GM10248 (cell line): ENCODE data around the gene TARS1.
A peak's percentile ranks its signal among the peaks of the same experiment; 100 is the strongest.

Source experiments
- CTCF ChIA-PET: fragments of 300-600 bp; sonication (Branson Sonifier 250); formaldehyde crosslinking; extraction: SDS; loops from one replicate; lab custom pipeline; 2021; ENCODE audit warnings: antibody characterized with exemption; lab: Yijun Ruan, JAX
- POLR2A ChIA-PET: fragments of 350-650 bp; sonication (Branson Sonifier 250); formaldehyde crosslinking; extraction: SDS; loops from one replicate; lab custom pipeline; 2020; ENCODE audit warnings: antibody characterized with exemption; lab: Yijun Ruan, JAX
- DNase-seq: peaks from one replicate; pipeline ENCODE4 v3.0.0; 2012; ENCODE audit errors: extremely low spot score
- CTCF ChIP-seq: IDR thresholded peaks from 2 replicates; pipeline ENCODE4 v1.5.1; 2012; ENCODE audit warnings: mild to moderate bottlenecking, low read depth; ENCODE audit errors: extremely low read depth, missing control alignments, control extremely low read depth

The TARS1 gene

GRCh38 chr5:33468775-33469435 lies 28.1 kb downstream of the TARS1 start:
- ChIA-PET CTCF (interaction anchor here (0.7 to 2.9 kb wide), 14 partner anchors 9 to 500 kb away, joined by 3 to 34 read pairs (median 4); partner anchors contain the start of genes RXFP3 and TARS1), POLR2A (no interaction called here)
- DNase-seq = no peak
- TF ChIP-seq CTCF = no peak

- TF ChIP-seq CTCF = peak; percentile 43
- DNase-seq = no peak
- POLR2A ChIA-PET = no interaction called here
- CTCF ChIA-PET = interaction anchor here (0.6 to 2.9 kb wide), 8 partner anchors 14 to 499 kb away, joined by 3 to 34 read pairs (median 4); partner anchors contain the start of gene RXFP3
Measured at GRCh38 chr5:33470544-33470943, 29.8 kb downstream of the TARS1 start.

- POLR2A ChIA-PET = no interaction called here
- TF ChIP-seq CTCF = no peak
- CTCF ChIA-PET = no interaction called here
- DNase-seq = no peak
Measured at GRCh38 chr5:33472805-33473409, 32.1 kb downstream of the TARS1 start.

GRCh38 chr5:33474004-33474403 lies 33.2 kb downstream of the TARS1 start:
- ChIA-PET POLR2A (interaction anchor here (0.6 kb wide), 1 partner anchor 58 kb away, joined by 4 read pairs; no protein-coding TSS in a partner anchor), CTCF (no interaction called here)
- DNase-seq = no peak
- no peak for TF ChIP-seq CTCF

- DNase-seq = no peak
- ChIA-PET POLR2A (no interaction called here), CTCF (interaction anchor here (1.6 kb wide), 1 partner anchor 458 kb away, joined by 4 read pairs; no protein-coding TSS in a partner anchor)
- no peak for TF ChIP-seq CTCF
Measured at GRCh38 chr5:33474931-33475499, 34.2 kb downstream of the TARS1 start.

- ChIA-PET CTCF (interaction anchor here (1.6 kb wide), 1 partner anchor 457 kb away, joined by 4 read pairs; no protein-coding TSS in a partner anchor), POLR2A (no interaction called here)
- TF ChIP-seq CTCF = no peak
- no peak for DNase-seq
Measured at GRCh38 chr5:33475706-33476105, 34.9 kb downstream of the TARS1 start.
